22Rv1 (cell line): ENCODE measurements around the gene OR7D2.

Experiments used
- CTCF ChIP-seq: fragments of 450-650 bp; IDR thresholded peaks from 2 replicates; pipeline ENCODE4 v1.5.1; 2017; ENCODE audit warnings: mild to moderate bottlenecking
- ZFX ChIP-seq: fragments of 450-650 bp; IDR thresholded peaks from 2 replicates; pipeline ENCODE4 v1.6.1; 2017; ENCODE audit warnings: antibody characterized with exemption, borderline replicate concordance

DNA sequence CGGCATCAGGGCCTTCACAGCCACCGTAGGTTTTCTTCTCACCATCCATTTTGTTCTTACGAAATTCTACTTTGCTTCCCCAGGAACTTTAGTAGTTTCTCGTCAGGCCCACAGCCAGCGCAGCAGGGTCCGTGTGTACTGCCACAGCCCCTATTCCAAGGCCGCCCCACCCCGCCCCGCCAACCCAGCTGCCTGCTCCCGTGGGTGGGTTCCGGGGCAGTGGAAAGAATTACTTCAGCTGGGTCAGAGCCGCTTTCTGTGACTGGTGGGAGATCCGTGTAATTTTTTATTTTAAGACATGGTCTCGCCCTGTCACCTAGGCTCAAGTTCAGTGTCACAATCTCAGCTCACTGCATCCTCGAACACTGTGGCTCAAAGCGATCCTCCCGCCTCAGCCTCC is 4.2 kb downstream of the OR7D2 start:
- TF ChIP-seq CTCF (no peak), ZFX (no peak)
